CD4-positive, alpha-beta T cell (primary cell): ENCODE results near the gene PRMT2. TPM values are rescaled to one million over a fixed set of nuclear protein-coding genes. Genes with fewer than 3 reads are reported as not detected.

ENCODE experiments used
- ATAC-seq: fragments of 200-7000 bp; cut with Tn5 transposase; one replicate; pipeline ENCODE4 v1.10.0; 2022; ENCODE audit warnings: mild to moderate bottlenecking; ENCODE audit not compliant: poor library complexity
- CTCF ChIA-PET: fragments of 350-600 bp; sonication (Branson Sonifier 250); formaldehyde crosslinking; loops from one replicate; lab custom pipeline; 2021; ENCODE audit warnings: antibody characterized with exemption, inconsistent platforms; lab: Charles Lee
- POLR2A ChIA-PET: fragments of 350-600 bp; sonication (Branson Sonifier 250); formaldehyde crosslinking; loops from one replicate; lab custom pipeline; 2021; ENCODE audit warnings: antibody characterized with exemption, inconsistent platforms; lab: Charles Lee
- DNase-seq, 14 experiments: peaks; one replicate each; pipeline ENCODE4 v3.0.0-alpha.2; 2013 to 2020; ENCODE audit warnings: mixed read lengths in 2 of 14
- H3K27ac ChIP-seq, 2 donors: one replicate each; pipeline versions ENCODE4 v1.5.1 to v1.7.0; 2013; ENCODE audit warnings: low read length in 2 of 2, low read depth in 1 of 2, mild to moderate bottlenecking in 1 of 2
- H3K27me3 ChIP-seq, 2 experiments: 1 replicate in 1 of 2; 2 replicates in 1 of 2; pipeline versions ENCODE4 v1.6.1 to v1.7.0; 2013; ENCODE audit warnings: low read length in 2 of 2, control low read depth in 1 of 2, mild to moderate bottlenecking in 1 of 2, moderate library complexity in 1 of 2; ENCODE audit not compliant: insufficient read depth in 2 of 2, control insufficient read depth in 1 of 2
- H3K36me3 ChIP-seq: one replicate; pipeline ENCODE4 v1.6.1; 2013; ENCODE audit warnings: low read length, control low read depth; ENCODE audit not compliant: insufficient read depth
- H3K4me1 ChIP-seq: one replicate; pipeline ENCODE4 v1.6.1; 2013; ENCODE audit warnings: low read length, control low read depth; ENCODE audit not compliant: insufficient read depth
- H3K4me3 ChIP-seq: one replicate; pipeline ENCODE4 v1.5.1; 2013; ENCODE audit warnings: mild to moderate bottlenecking, low read length, moderate library complexity
- H3K9me3 ChIP-seq, 2 experiments: 1 replicate in 1 of 2; 2 replicates in 1 of 2; pipeline versions ENCODE4 v1.6.1 to v1.7.0; 2013; ENCODE audit warnings: low read length in 2 of 2, mild to moderate bottlenecking in 2 of 2, control low read depth in 1 of 2, moderate library complexity in 1 of 2; ENCODE audit not compliant: control insufficient read depth in 1 of 2, insufficient read depth in 1 of 2
- H3K27ac Mint-ChIP-seq: one replicate; pipeline ENCODE4 v1.8.0; 2020; ENCODE audit warnings: mixed read lengths
- H3K27me3 Mint-ChIP-seq: one replicate; pipeline ENCODE4 v1.8.0; 2021; ENCODE audit warnings: mixed read lengths
- H3K36me3 Mint-ChIP-seq: one replicate; pipeline ENCODE4 v1.8.0; 2021; ENCODE audit warnings: low read depth, mixed read lengths
- H3K4me1 Mint-ChIP-seq: one replicate; pipeline ENCODE4 v1.8.0; 2021; ENCODE audit warnings: low read depth, mixed read lengths
- H3K4me3 Mint-ChIP-seq: one replicate; pipeline ENCODE4 v1.8.0; 2020; ENCODE audit warnings: mild to moderate bottlenecking, mixed read lengths
- H3K9me3 Mint-ChIP-seq: one replicate; pipeline ENCODE4 v1.8.0; 2020; ENCODE audit warnings: mixed read lengths
- CTCF ChIP-seq: fragments of 200-600 bp; IDR thresholded peaks from one replicate; pipeline ENCODE4 v1.8.0; 2022; ENCODE audit warnings: antibody characterized with exemption, mild to moderate bottlenecking
- intact Hi-C, 2 experiments: fragments of 100-400 bp; cut with DNase I in 1 of 2; cut with micrococcal nuclease in 1 of 2; formaldehyde crosslinking; loops; one replicate each; pipeline versions ENCODE4 v1.15.1 to v1.9.0; 2023 to 2025; cut with DNase I, micrococcal nuclease
- total RNA-seq, 174 experiments: library from RNA in 2 of 174; stranded (reverse) in 2 of 174; gene quantifications; one replicate each; pipeline ENCODE4 v1.2.3 and lab custom pipeline; 2021 to 2026

PRMT2 gene
- total RNA-seq, 2 experiments from 2014 or later, result 97.1 to 101 TPM

GRCh38 chr21:46619846-46620245, 15.6 kb upstream of the PRMT2 start:
- ChIA-PET CTCF (no interaction called here), POLR2A (interaction anchor here (0.8 to 5.2 kb wide), 3 partner anchors 15 to 68 kb away, joined by 4 to 90 read pairs (median 6); partner anchors contain the start of gene PRMT2)
- no peaks in the 10 kb centered on the region for H3K27me3 ChIP-seq
- Mint-ChIP-seq H3K27me3 (no peaks in the 10 kb centered on the region), H3K4me1 (peaks cover 62% of the 10 kb centered on the region), H3K4me3 (no peak overlapping the region), H3K27ac (peak overlapping the region; percentile 94), H3K9me3 (peaks cover 2% of the 10 kb centered on the region), H3K36me3 (no peaks in the 10 kb centered on the region)
- no peak for TF ChIP-seq CTCF
- no peaks in the 10 kb centered on the region for H3K9me3 ChIP-seq
- DNase-seq, result no peak
- H3K4me3 ChIP-seq, result no peak overlapping the region
- no peak overlapping the region for H3K27ac ChIP-seq
- no peaks in the 10 kb centered on the region for H3K36me3 ChIP-seq
- ATAC-seq, result no peak
- intact Hi-C loops, result no loop called here
- peaks cover 47% of the 10 kb centered on the region for H3K4me1 ChIP-seq

GRCh38 chr21:46620846-46621245, 14.6 kb upstream of the PRMT2 start:
- H3K27ac ChIP-seq, result peak overlapping the region in 1 of 2 donors; percentile 63
- peaks cover 2% of the 10 kb centered on the region for H3K9me3 Mint-ChIP-seq
- no peak overlapping the region for H3K4me3 ChIP-seq
- peaks cover 55% of the 10 kb centered on the region for H3K4me1 ChIP-seq
- peaks cover 6 to 8% of the 10 kb centered on the region in 2 experiments for H3K9me3 ChIP-seq
- no peak overlapping the region for H3K4me3 Mint-ChIP-seq
- H3K27ac Mint-ChIP-seq, result peak overlapping the region; percentile 94
- no peaks in the 10 kb centered on the region for H3K27me3 Mint-ChIP-seq
- TF ChIP-seq CTCF, result no peak
- DNase-seq (no peak), ATAC-seq (no peak)
- H3K36me3 Mint-ChIP-seq, result no peaks in the 10 kb centered on the region
- no peaks in the 10 kb centered on the region for H3K36me3 ChIP-seq
- no peaks in the 10 kb centered on the region for H3K27me3 ChIP-seq
- ChIA-PET POLR2A (interaction anchor here (1.0 to 5.2 kb wide), 4 partner anchors 14 to 197 kb away, joined by 3 to 90 read pairs (median 9); partner anchors contain the start of genes PRMT2 and S100B), CTCF (no interaction called here)
- intact Hi-C loops, result no loop called here
- peaks cover 72% of the 10 kb centered on the region for H3K4me1 Mint-ChIP-seq

- peak in 5 of 14 experiments; percentile 20 to 59 (median 42) for DNase-seq
- H3K27ac ChIP-seq, result peak overlapping the region; percentile 63 to 69
Measured at GRCh38 chr21:46621457-46622182, 13.9 kb upstream of the PRMT2 start.

More at GRCh38 chr21:46621457-46622182, 13.9 kb upstream of the PRMT2 start:
- Mint-ChIP-seq H3K4me3 (peak overlapping the region; percentile 78), H3K36me3 (peaks cover 4% of the 10 kb centered on the region), H3K9me3 (peaks cover 7% of the 10 kb centered on the region), H3K27me3 (no peaks in the 10 kb centered on the region), H3K4me1 (peaks cover 72% of the 10 kb centered on the region), H3K27ac (peak overlapping the region; percentile 94)
- Histone ChIP-seq H3K9me3 (peaks cover 9 to 12% of the 10 kb centered on the region in 2 experiments), H3K4me1 (peaks cover 63% of the 10 kb centered on the region), H3K4me3 (no peak overlapping the region), H3K36me3 (no peaks in the 10 kb centered on the region), H3K27me3 (no peaks in the 10 kb centered on the region)
- peak; percentile 56 for ATAC-seq
- no peak for TF ChIP-seq CTCF
- intact Hi-C loops, result loop anchor here in 1 of 2 experiments (1.0 to 2.0 kb wide), 3 partner anchors 12 to 17 kb away; no protein-coding TSS in a partner anchor
- CTCF ChIA-PET, result no interaction called here
- POLR2A ChIA-PET, result interaction anchor here (0.7 to 5.2 kb wide), 8 partner anchors 13 to 197 kb away, joined by 3 to 90 read pairs (median 6); partner anchors contain the start of genes PRMT2 and S100B
